Keratinocyte (primary cell): ENCODE data around the gene AGPS. TPM values are rescaled to one million over a fixed set of nuclear protein-coding genes. Genes with fewer than 3 reads are reported as not detected.

Source experiments
- DNase-seq: peaks from one replicate; pipeline ENCODE4 v3.0.0-alpha.2; 2011; ENCODE audit warnings: low read depth, missing footprints, low spot score
- FAIRE-seq: peaks from 2 replicates; lab custom pipeline; 2011; peaks lifted over from hg19 to GRCh38; lab: Jason Lieb, UNC
- H2AFZ ChIP-seq: 2 replicates; pipeline ENCODE4 v1.6.0; 2012; ENCODE audit warnings: low read length, control low read depth, inconsistent platforms; ENCODE audit not compliant: control insufficient read depth
- H3K27ac ChIP-seq: 2 replicates; pipeline ENCODE4 v1.5.1; 2011; ENCODE audit warnings: low read length; ENCODE audit not compliant: control insufficient read depth, insufficient read depth
- H3K27me3 ChIP-seq: 3 replicates; pipeline ENCODE4 v1.6.0; 2011; ENCODE audit warnings: low read length; ENCODE audit not compliant: control insufficient read depth, insufficient read depth; ENCODE audit errors: extremely low read depth
- H3K36me3 ChIP-seq, 2 experiments: 2 replicates in 1 of 2; 3 replicates in 1 of 2; pipeline ENCODE4 v1.5.1; 2011; ENCODE audit warnings: low read length in 2 of 2, mild to moderate bottlenecking in 1 of 2; ENCODE audit not compliant: control insufficient read depth in 2 of 2, insufficient read depth in 2 of 2; ENCODE audit errors: extremely low read depth in 1 of 2
- H3K4me1 ChIP-seq: 3 replicates; pipeline ENCODE4 v1.5.1; 2011; ENCODE audit warnings: low read length; ENCODE audit not compliant: control insufficient read depth, insufficient read depth; ENCODE audit errors: extremely low read depth
- H3K4me2 ChIP-seq: 3 replicates; pipeline ENCODE4 v1.6.0; 2011; ENCODE audit warnings: low read depth, low read length; ENCODE audit not compliant: control insufficient read depth, insufficient read depth; ENCODE audit errors: extremely low read depth
- H3K4me3 ChIP-seq, 3 experiments: fragments of 200-600 bp in 1 of 3; sonication (generic) in 1 of 3; 2 replicates in 2 of 3; 3 replicates in 1 of 3; pipeline ENCODE4 v1.5.1; 2011 to 2016; ENCODE audit warnings: low read length in 3 of 3, mild to moderate bottlenecking in 3 of 3, control low read depth in 2 of 3, inconsistent platforms in 1 of 3, low read depth in 1 of 3, mixed read lengths in 1 of 3, mixed run types in 1 of 3, moderate library complexity in 1 of 3; ENCODE audit not compliant: control insufficient read depth in 2 of 3, insufficient read depth in 2 of 3; ENCODE audit errors: extremely low read depth in 1 of 3
- H3K79me2 ChIP-seq: 2 replicates; pipeline ENCODE4 v1.6.0; 2012; ENCODE audit warnings: low read length; ENCODE audit not compliant: control insufficient read depth, insufficient read depth
- H3K9ac ChIP-seq: 3 replicates; pipeline ENCODE4 v1.6.0; 2011; ENCODE audit warnings: low read length; ENCODE audit not compliant: control insufficient read depth, insufficient read depth; ENCODE audit errors: extremely low read depth
- H3K9me1 ChIP-seq: 3 replicates; pipeline ENCODE4 v1.6.0; 2011; ENCODE audit warnings: low read length; ENCODE audit not compliant: control insufficient read depth, insufficient read depth; ENCODE audit errors: extremely low read depth
- H3K9me3 ChIP-seq: 2 replicates; pipeline ENCODE4 v1.5.1; 2012; ENCODE audit warnings: low read depth, low read length; ENCODE audit not compliant: control insufficient read depth
- H4K20me1 ChIP-seq: 3 replicates; pipeline ENCODE4 v1.6.0; 2011; ENCODE audit warnings: low read length; ENCODE audit not compliant: control insufficient read depth, insufficient read depth; ENCODE audit errors: extremely low read depth
- CTCF ChIP-seq, 3 experiments: IDR thresholded peaks in 1 of 3; conservative IDR thresholded peaks in 1 of 3; optimal IDR thresholded peaks in 1 of 3; 2 replicates in 2 of 3; 3 replicates in 1 of 3; pipeline versions ENCODE3 to v1.5.1; 2011; ENCODE audit warnings: low read length in 3 of 3, mild to moderate bottlenecking in 3 of 3, moderate library complexity in 2 of 3, control low read depth in 1 of 3, inconsistent platforms in 1 of 3; ENCODE audit not compliant: insufficient read depth in 2 of 3; ENCODE audit errors: extremely low read depth in 1 of 3
- EZH2 ChIP-seq: IDR thresholded peaks from one replicate; pipeline ENCODE4 v1.6.1; 2012; ENCODE audit warnings: inconsistent platforms, mild to moderate bottlenecking, low read length, moderate library complexity
- dilution Hi-C: fragments of 300-500 bp; cut with MboI; formaldehyde crosslinking; loops from one replicate; pipeline ENCODE4 v1.7.0; 2020; ENCODE audit warnings: low sequenced_read_pairs; ENCODE audit not compliant: extremely low pct_ligation_motif_present
- polyA plus RNA-seq, 5 experiments: library from polyadenylated mRNA; depleted of rRNA in 3 of 5; stranded (reverse) in 3 of 5; stranded (forward) in 1 of 5; unstranded in 1 of 5; fragments of >200 nt; gene quantifications; 1 replicate in 1 of 5; 2 replicates in 3 of 5; 3 replicates in 1 of 5; pipeline versions ENCODE4 v1.2.1 to v1.2.3, GENCODE V29; 2011 to 2012; ENCODE audit warnings: missing spikeins in 2 of 5, low read depth in 1 of 5, low replicate concordance in 1 of 5

AGPS gene
- polyA plus RNA-seq, 1 donor (not counting 4 experiments of a cell fraction or from before 2014, with no cell fraction given) = 28.0 TPM

- Histone ChIP-seq H3K79me2 (no peaks in the 10 kb centered on the region), H2AFZ (no peak overlapping the region), H3K27ac (no peak overlapping the region), H3K4me2 (no peak overlapping the region), H3K4me1 (no peaks in the 10 kb centered on the region), H3K36me3 (peaks cover 2 to 3% of the 10 kb centered on the region in 2 experiments), H3K27me3 (no peaks in the 10 kb centered on the region), H3K9me3 (no peaks in the 10 kb centered on the region), H3K4me3 (no peak overlapping the region), H4K20me1 (no peaks in the 10 kb centered on the region), H3K9ac (no peak overlapping the region), H3K9me1 (no peaks in the 10 kb centered on the region)
- FAIRE-seq (no peak), DNase-seq (no peak)
- no peak for TF ChIP-seq EZH2
- no peak for TF ChIP-seq CTCF (optimal IDR thresholded peaks at IDR 0.05 in 1 of 3, IDR thresholded peaks at IDR 0.05 in 1 of 3, conservative IDR thresholded peaks at IDR 0.05 in 1 of 3; ENCODE audit: extremely low read depth in 1 of 3, insufficient read depth in 2 of 3, low read length in 3 of 3)
- dilution Hi-C loops = no loop called here
Observed at GRCh38 chr2:177445200-177445599, 52.6 kb downstream of the AGPS start.

- H3K27ac ChIP-seq = no peak overlapping the region
- H3K36me3 ChIP-seq = peaks cover 2 to 3% of the 10 kb centered on the region in 2 experiments
- H3K4me1 ChIP-seq = no peaks in the 10 kb centered on the region
- no peaks in the 10 kb centered on the region for H4K20me1 ChIP-seq
- H3K9me3 ChIP-seq = no peaks in the 10 kb centered on the region
- TF ChIP-seq CTCF (optimal IDR thresholded peaks at IDR 0.05 in 1 of 3, IDR thresholded peaks at IDR 0.05 in 1 of 3, conservative IDR thresholded peaks at IDR 0.05 in 1 of 3; ENCODE audit: extremely low read depth in 1 of 3, insufficient read depth in 2 of 3, low read length in 3 of 3) (no peak), EZH2 (no peak)
- no peaks in the 10 kb centered on the region for H3K79me2 ChIP-seq
- H3K9ac ChIP-seq = no peak overlapping the region
- dilution Hi-C loops = no loop called here
- H3K4me2 ChIP-seq = no peak overlapping the region
- no peak for FAIRE-seq
- no peaks in the 10 kb centered on the region for H3K27me3 ChIP-seq
- no peak overlapping the region for H3K4me3 ChIP-seq
- no peaks in the 10 kb centered on the region for H3K9me1 ChIP-seq
- no peak for DNase-seq
- H2AFZ ChIP-seq = no peak overlapping the region
Observed at GRCh38 chr2:177448031-177448430, 55.5 kb downstream of the AGPS start.
